HepG2 (cell line): Measurements from ENCODE around the gene PRKN. TPM values are rescaled to one million over a fixed set of nuclear protein-coding genes. Genes with fewer than 3 reads are reported as not detected.

Experiments
- ATF7 ChIP-seq, 2 experiments: fragments of 450-650 bp in 1 of 2; sonication (generic) in 1 of 2; formaldehyde crosslinking in 1 of 2; IDR thresholded peaks; 2 replicates each; pipeline versions ENCODE4 v1.4.0 to v1.6.1; 2016 to 2020; ENCODE audit warnings: antibody characterized with exemption in 1 of 2, mild to moderate bottlenecking in 1 of 2, missing genetic modification reagents in 1 of 2
- SMC3 ChIP-seq: IDR thresholded peaks from 2 replicates; pipeline ENCODE4 v1.6.1; 2011; ENCODE audit warnings: low read length, improper control_type of control experiment
- ZNF350 ChIP-seq: sonication (generic); formaldehyde crosslinking; IDR thresholded peaks from 2 replicates; pipeline ENCODE4 v1.4.0; 2020; ENCODE audit warnings: mild to moderate bottlenecking, low read depth, missing genetic modification reagents, borderline replicate concordance
- ZNF558 ChIP-seq: sonication (generic); formaldehyde crosslinking; IDR thresholded peaks from 2 replicates; pipeline ENCODE4 v1.9.0; 2022; ENCODE audit warnings: mild to moderate bottlenecking, missing genetic modification reagents, borderline replicate concordance
- ZNF883 ChIP-seq: sonication (generic); formaldehyde crosslinking; IDR thresholded peaks from 2 replicates; pipeline ENCODE4 v1.5.1; 2020; ENCODE audit warnings: mild to moderate bottlenecking, missing genetic modification reagents; ENCODE audit errors: not compliant biosample characterization
- polyA plus RNA-seq, 8 experiments: library from polyadenylated mRNA; depleted of rRNA in 3 of 8; stranded (reverse) in 7 of 8; unstranded in 1 of 8; fragments of >200 nt; fragmentation: Illumina TruSeq in 4 of 8; extraction: Trizol in 4 of 8; gene quantifications; 2 replicates each; pipeline versions ENCODE4 v1.2.1 to v1.2.3, GENCODE V29; 2011 to 2016; ENCODE audit warnings: low read depth in 4 of 8, missing spikeins in 1 of 8, mixed read lengths in 1 of 8; ENCODE audit not compliant: insufficient read depth in 1 of 8
- total RNA-seq, 5 experiments: library from RNA; depleted of rRNA; stranded (reverse); fragments of >200 nt; fragmentation: Illumina TruSeq; extraction: Trizol; gene quantifications; 2 replicates each; pipeline ENCODE4 v1.2.3, GENCODE V29; 2016; ENCODE audit warnings: low read depth in 1 of 5
- TF ChIP-seq, protein P1 (sequence below): sonication (generic); formaldehyde crosslinking; IDR thresholded peaks from 2 replicates; pipeline ENCODE4 v1.5.1; 2020; ENCODE audit warnings: mild to moderate bottlenecking, missing genetic modification reagents, borderline replicate concordance
- TF ChIP-seq, protein P2 (sequence below): sonication (generic); formaldehyde crosslinking; IDR thresholded peaks from 2 replicates; pipeline ENCODE4 v1.5.0; 2020; ENCODE audit warnings: mild to moderate bottlenecking, missing genetic modification reagents
- TF ChIP-seq, protein P3 (sequence below): sonication (generic); formaldehyde crosslinking; IDR thresholded peaks from 2 replicates; pipeline ENCODE4 v1.4.0; 2020; ENCODE audit warnings: mild to moderate bottlenecking, missing genetic modification reagents

PRKN gene
- total and polyA plus RNA-seq, 2 of the 13 experiments (the other 11 are each of a cell fraction or from before 2014, with no cell fraction given): 0.31 to 0.44 TPM

DNA sequence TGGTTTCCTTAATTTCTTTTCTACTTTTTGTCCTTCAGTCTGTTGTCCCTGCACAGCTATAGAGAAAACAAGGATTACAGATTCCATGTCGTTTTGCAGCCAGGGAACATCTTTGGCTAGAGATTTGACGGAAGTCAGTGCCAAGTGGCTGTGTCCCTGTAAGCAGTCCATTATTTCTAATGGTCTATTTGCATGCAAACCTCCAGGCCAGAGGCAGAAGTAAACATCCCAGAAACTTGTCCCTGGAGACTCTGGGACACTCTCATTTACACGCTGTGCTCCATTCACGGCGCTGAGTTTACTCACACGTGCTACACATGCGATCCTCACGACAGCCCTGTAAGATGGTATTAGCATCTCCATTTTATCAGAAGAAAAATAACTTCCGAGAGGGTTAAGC is 355.5 kb downstream of the PRKN start (continued):
- TF ChIP-seq, protein P1, sequence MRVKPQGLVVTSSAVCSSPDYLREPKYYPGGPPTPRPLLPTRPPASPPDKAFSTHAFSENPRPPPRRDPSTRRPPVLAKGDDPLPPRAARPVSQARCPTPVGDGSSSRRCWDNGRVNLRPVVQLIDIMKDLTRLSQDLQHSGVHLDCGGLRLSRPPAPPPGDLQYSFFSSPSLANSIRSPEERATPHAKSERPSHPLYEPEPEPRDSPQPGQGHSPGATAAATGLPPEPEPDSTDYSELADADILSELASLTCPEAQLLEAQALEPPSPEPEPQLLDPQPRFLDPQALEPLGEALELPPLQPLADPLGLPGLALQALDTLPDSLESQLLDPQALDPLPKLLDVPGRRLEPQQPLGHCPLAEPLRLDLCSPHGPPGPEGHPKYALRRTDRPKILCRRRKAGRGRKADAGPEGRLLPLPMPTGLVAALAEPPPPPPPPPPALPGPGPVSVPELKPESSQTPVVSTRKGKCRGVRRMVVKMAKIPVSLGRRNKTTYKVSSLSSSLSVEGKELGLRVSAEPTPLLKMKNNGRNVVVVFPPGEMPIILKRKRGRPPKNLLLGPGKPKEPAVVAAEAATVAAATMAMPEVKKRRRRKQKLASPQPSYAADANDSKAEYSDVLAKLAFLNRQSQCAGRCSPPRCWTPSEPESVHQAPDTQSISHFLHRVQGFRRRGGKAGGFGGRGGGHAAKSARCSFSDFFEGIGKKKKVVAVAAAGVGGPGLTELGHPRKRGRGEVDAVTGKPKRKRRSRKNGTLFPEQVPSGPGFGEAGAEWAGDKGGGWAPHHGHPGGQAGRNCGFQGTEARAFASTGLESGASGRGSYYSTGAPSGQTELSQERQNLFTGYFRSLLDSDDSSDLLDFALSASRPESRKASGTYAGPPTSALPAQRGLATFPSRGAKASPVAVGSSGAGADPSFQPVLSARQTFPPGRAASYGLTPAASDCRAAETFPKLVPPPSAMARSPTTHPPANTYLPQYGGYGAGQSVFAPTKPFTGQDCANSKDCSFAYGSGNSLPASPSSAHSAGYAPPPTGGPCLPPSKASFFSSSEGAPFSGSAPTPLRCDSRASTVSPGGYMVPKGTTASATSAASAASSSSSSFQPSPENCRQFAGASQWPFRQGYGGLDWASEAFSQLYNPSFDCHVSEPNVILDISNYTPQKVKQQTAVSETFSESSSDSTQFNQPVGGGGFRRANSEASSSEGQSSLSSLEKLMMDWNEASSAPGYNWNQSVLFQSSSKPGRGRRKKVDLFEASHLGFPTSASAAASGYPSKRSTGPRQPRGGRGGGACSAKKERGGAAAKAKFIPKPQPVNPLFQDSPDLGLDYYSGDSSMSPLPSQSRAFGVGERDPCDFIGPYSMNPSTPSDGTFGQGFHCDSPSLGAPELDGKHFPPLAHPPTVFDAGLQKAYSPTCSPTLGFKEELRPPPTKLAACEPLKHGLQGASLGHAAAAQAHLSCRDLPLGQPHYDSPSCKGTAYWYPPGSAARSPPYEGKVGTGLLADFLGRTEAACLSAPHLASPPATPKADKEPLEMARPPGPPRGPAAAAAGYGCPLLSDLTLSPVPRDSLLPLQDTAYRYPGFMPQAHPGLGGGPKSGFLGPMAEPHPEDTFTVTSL: no peak
- no peak for TF ChIP-seq ZNF350 (CRISPR knock-in tag)
- TF ChIP-seq ZNF883 (CRISPR knock-in tag): no peak
- no peak for TF ChIP-seq SMC3
- no peak for TF ChIP-seq ATF7 (IDR thresholded peaks at IDR 0.05)
- TF ChIP-seq ATF7 (CRISPR knock-in tag; IDR thresholded peaks at IDR 0.05): no peak
- TF ChIP-seq ZNF558 (CRISPR knock-in tag): no peak
- TF ChIP-seq, protein P2, sequence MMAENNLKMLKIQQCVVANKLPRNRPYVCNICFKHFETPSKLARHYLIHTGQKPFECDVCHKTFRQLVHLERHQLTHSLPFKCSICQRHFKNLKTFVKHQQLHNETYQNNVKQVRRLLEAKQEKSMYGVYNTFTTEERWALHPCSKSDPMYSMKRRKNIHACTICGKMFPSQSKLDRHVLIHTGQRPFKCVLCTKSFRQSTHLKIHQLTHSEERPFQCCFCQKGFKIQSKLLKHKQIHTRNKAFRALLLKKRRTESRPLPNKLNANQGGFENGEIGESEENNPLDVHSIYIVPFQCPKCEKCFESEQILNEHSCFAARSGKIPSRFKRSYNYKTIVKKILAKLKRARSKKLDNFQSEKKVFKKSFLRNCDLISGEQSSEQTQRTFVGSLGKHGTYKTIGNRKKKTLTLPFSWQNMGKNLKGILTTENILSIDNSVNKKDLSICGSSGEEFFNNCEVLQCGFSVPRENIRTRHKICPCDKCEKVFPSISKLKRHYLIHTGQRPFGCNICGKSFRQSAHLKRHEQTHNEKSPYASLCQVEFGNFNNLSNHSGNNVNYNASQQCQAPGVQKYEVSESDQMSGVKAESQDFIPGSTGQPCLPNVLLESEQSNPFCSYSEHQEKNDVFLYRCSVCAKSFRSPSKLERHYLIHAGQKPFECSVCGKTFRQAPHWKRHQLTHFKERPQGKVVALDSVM (CRISPR knock-in tag): no peak
- TF ChIP-seq, protein P3, sequence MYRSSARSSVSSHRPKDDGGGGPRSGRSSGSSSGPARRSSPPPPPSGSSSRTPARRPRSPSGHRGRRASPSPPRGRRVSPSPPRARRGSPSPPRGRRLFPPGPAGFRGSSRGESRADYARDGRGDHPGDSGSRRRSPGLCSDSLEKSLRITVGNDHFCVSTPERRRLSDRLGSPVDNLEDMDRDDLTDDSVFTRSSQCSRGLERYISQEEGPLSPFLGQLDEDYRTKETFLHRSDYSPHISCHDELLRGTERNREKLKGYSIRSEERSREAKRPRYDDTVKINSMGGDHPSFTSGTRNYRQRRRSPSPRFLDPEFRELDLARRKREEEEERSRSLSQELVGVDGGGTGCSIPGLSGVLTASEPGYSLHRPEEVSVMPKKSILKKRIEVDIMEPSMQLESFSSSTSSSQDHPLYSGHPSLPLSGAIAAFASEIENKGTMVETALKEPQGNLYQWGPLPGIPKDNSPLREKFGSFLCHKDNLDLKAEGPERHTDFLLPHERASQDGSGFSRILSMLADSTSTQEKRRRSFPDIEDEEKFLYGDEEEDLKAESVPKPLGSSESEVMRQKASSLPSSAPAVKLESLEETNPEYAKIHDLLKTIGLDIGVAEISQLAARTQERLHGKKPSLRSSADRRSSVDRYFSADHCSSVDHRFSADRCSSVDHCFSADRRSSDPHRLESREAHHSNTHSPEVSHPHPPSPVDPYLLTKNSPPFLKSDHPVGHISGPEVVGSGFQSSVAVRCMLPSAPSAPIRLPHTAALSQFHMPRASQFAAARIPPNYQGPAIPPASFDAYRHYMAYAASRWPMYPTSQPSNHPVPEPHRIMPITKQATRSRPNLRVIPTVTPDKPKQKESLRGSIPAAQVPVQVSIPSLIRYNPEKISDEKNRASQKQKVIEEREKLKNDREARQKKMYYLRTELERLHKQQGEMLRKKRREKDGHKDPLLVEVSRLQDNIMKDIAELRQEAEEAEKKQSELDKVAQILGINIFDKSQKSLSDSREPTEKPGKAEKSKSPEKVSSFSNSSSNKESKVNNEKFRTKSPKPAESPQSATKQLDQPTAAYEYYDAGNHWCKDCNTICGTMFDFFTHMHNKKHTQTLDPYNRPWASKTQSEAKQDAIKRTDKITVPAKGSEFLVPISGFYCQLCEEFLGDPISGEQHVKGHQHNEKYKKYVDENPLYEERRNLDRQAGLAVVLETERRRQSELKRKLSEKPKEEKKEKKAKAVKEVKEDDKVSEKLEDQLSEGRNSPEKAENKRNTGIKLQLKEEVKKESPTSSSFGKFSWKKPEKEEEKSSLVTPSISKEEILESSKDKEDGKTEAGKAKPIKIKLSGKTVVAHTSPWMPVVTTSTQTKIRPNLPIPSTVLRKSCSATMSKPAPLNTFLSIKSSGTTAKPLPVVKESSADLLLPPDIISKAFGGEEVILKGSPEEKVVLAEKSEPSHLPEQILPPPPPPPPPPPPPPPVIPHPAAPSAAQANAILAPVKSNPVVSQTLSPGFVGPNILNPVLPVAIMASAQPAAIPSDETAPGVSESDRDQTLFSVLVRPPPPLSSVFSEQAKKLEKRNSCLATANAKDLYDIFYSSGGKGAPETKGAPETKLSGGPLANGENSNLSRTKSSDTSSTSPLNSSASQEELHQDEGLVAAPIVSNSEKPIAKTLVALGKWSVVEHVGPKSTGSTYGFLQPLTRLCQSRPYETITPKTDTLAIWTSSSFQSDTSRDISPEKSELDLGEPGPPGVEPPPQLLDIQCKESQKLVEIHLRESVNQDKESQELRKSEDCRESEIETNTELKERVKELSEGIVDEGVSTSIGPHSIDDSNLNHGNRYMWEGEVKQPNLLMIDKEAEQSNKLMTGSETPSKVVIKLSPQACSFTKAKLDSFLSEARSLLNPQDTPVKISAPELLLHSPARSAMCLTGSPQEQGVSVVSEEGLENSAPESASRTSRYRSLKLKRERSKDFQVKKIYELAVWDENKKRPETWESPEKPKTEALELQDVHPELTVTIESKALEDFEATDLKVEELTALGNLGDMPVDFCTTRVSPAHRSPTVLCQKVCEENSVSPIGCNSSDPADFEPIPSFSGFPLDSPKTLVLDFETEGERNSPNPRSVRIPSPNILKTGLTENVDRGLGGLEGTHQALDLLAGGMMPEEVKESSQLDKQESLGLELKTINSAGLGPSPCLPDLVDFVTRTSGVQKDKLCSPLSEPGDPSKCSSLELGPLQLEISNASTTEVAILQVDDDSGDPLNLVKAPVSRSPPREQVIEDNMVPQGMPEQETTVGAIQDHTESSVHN (CRISPR knock-in tag): no peak
